ENCODE results near the gene PPID. TPM values are rescaled to one million over a fixed set of nuclear protein-coding genes. Genes with fewer than 3 reads are reported as not detected.

PPID gene
- total and polyA plus RNA-seq, 9 of the 15 experiments (the other 6 are each of a cell fraction or from before 2014, with no cell fraction given) = 46.5 to 160 (median 98.6) TPM

- in situ Hi-C loops (cut with MboI) (loop anchor here (5.0 to 25.0 kb wide), 3 partner anchors 123 to 713 kb away; no protein-coding TSS in a partner anchor), intact Hi-C loops (cut with micrococcal nuclease) (no loop called here)
- 0 out of 4 replicates have a peak overlapping the region, but pooled peaks of 1 of the 2 experiments have one; percentile 89 for H3K9ac ChIP-seq (ENCODE audit: insufficient read depth in 1 of 2, low read depth in 2 of 2, low read length in 2 of 2)
- POLR2A ChIA-PET = interaction anchor here (0.8 to 1.2 kb wide), 2 partner anchors 9 to 92 kb away, joined by 3 read pairs; no protein-coding TSS in a partner anchor
- peak overlapping the region; percentile 96 for H2AFZ ChIP-seq (ENCODE audit: low read depth, low read length)
- peaks cover 21% of the 10 kb centered on the region for H3K36me3 ChIP-seq (ENCODE audit: control insufficient read depth, insufficient read depth, low read length)
- H4K20me1 ChIP-seq (replicated peaks; ENCODE audit: control insufficient read depth, insufficient read depth, low read length) = no peaks in the 10 kb centered on the region
- FAIRE-seq (peak; percentile 40), ATAC-seq (no peak), DNase-seq (ENCODE audit: extremely low read depth in 1 of 4, low spot score in 3 of 4) (no peak)
- H3K4me1 ChIP-seq (replicated peaks in 1 of 2; ENCODE audit: control insufficient read depth in 2 of 2, insufficient read depth in 2 of 2, low read length in 2 of 2) = peaks cover 0 to 5% of the 10 kb centered on the region in 2 experiments; a peak in 2 of 5 replicates
- no peaks in the 10 kb centered on the region for H3K27me3 ChIP-seq (ENCODE audit: control insufficient read depth in 2 of 2, insufficient read depth in 2 of 2, low read length in 2 of 2)
- 0 out of 2 replicates have a peak, but pooled peaks cover 2% of the 10 kb centered on the region for H3K9me3 ChIP-seq (replicated peaks; ENCODE audit: control insufficient read depth, insufficient read depth, low read depth, low read length)
- H3K4me2 ChIP-seq (ENCODE audit: insufficient read depth, low read length) = no peak overlapping the region
- no peaks in the 10 kb centered on the region for H3K9me1 ChIP-seq (ENCODE audit: control insufficient read depth, insufficient read depth, low read length)
- CTCF ChIA-PET (ENCODE audit: low intra/inter-chr PET ratio) = no interaction called here
- no TSS peak for BruUV-seq (replicated peaks)
- 79% methylated on average over 4 of the region's 4 CpGs for WGBS (ENCODE audit: insufficient coverage, low coverage, missing lambda C conversion rate)
- H3K27ac ChIP-seq (ENCODE audit: extremely low read depth, low read depth, low read length) = no peak overlapping the region
- H3K4me3 ChIP-seq = no peak overlapping the region
- H3K79me2 ChIP-seq (ENCODE audit: control insufficient read depth, insufficient read depth, low read length) = peaks cover 32% of the 10 kb centered on the region
- TF ChIP-seq RBM25 (IDR thresholded peaks at IDR 0.05; ENCODE audit: low read depth, low read length, severe bottlenecking) (no peak), HMGXB4 (CRISPR knock-in tag; IDR thresholded peaks at IDR 0.05) (no peak), HMG20A (CRISPR knock-in tag; conservative IDR thresholded peaks at IDR 0.05) (no peak), U2AF2 (optimal IDR thresholded peaks at IDR 0.05; ENCODE audit: low read depth, low read length) (no peak), ZNF445 (CRISPR knock-in tag; IDR thresholded peaks at IDR 0.05; ENCODE audit: low read depth) (no peak), ZNF77 (CRISPR knock-in tag; IDR thresholded peaks at IDR 0.05) (no peak), ZNF511 (CRISPR knock-in tag; IDR thresholded peaks at IDR 0.05) (no peak), NONO (IDR thresholded peaks at IDR 0.05; ENCODE audit: low read depth in 2 of 2, low read length in 1 of 2) (no peak)
Measured at GRCh38 chr4:158724637-158725036, 1.4 kb upstream of the PPID start.
